GM19025 (cell line): ENCODE data around the gene STX18.
"Not testable (repeated sequence)": the region's sequence is repeated elsewhere in the genome, so short reads cannot be mapped to it uniquely, and the experiment has no call there.

Experiments
- ATAC-seq: cut with Tn5 transposase; IDR thresholded peaks from one replicate; pipeline ENCODE4 v1.9.1; 2021; ENCODE audit warnings: mild to moderate bottlenecking, low read depth, moderate library complexity; ENCODE audit not compliant: unreplicated experiment

The STX18 gene

DNA sequence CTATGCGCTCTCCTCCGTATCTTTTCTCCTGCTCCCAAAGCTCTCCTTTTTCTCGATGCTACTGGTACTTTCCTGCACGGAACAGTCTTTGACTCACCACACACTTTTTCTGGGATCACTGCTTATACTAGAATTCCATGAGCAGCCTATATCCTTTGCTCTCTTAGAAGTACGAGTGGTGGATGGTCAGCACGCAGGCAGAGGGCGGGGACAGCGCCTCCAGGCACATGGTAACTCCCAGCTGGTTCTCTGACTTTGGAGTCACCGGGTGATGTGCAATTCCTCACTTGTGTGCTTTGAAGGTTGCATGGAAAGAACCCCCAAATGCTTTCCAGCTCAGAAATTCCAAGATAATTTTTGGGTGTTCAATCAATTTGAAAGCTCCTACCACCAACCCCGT is 56.0 kb downstream of the STX18 start:
- no peak for ATAC-seq

- ATAC-seq: no peak
Observed at GRCh38 chr4:4481399-4481994, 60.4 kb downstream of the STX18 start.

- ATAC-seq: no peak
Observed at GRCh38 chr4:4480685-4481398, 61.0 kb downstream of the STX18 start.

GRCh38 chr4:4480205-4480604 is 61.6 kb downstream of the STX18 start:
- ATAC-seq: no peak

DNA sequence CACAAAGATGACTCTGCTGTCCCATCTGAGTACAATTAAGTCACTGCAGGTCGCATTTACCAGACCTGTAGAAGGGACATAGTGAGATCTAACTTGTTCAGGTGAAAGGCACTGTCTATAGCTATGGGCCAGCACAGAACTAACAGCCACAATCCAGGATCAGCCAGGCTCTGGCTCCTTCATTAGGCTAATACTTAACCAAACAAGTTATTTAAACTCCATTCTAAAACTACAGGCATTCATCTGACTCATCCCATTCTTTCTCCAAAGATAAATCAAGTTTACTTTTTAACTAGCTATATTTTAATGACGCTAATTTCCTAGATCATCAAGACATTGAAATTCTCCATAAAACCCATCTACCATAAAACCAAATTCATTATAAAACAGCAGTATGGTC is 62.5 kb downstream of the STX18 start:
- no peak for ATAC-seq

- no peak for ATAC-seq
Observed at GRCh38 chr4:4477796-4478195, 64.1 kb downstream of the STX18 start.

GRCh38 chr4:4477391-4477790 is 64.5 kb downstream of the STX18 start:
- ATAC-seq: no peak

GRCh38 chr4:4474476-4474875 is 67.4 kb downstream of the STX18 start:
- ATAC-seq: no peak

- no peak for ATAC-seq
Observed at GRCh38 chr4:4472344-4472958, 69.4 kb downstream of the STX18 start.

GRCh38 chr4:4471195-4471594 is 70.7 kb downstream of the STX18 start:
- ATAC-seq: no peak

DNA sequence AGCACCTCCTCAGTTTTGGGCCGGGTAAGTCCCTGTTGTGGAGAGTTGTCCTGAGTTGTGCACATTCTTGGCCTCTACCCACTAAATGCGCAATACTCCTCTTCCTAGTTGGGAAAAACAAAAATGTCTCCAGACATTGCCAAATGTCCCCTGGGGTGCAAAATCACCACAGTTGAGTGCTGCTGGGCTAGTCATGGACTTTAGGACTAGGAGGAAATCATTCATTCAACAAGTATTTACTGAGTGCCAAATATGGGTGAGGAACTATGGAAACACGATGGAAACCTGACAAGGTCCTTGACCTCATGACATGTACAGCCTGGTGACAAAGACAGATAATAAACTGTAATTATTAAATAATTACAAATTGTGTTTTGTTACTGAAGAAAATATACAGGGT is 71.6 kb downstream of the STX18 start:
- no peak for ATAC-seq

- not testable (repeated sequence) for ATAC-seq
Observed at GRCh38 chr4:4465238-4465637, 76.6 kb downstream of the STX18 start.

- no peak for ATAC-seq
Observed at GRCh38 chr4:4462970-4463369, 78.9 kb downstream of the STX18 start.

- ATAC-seq: no peak
Observed at GRCh38 chr4:4461850-4462249, 80.0 kb downstream of the STX18 start.

GRCh38 chr4:4461178-4461577 is 80.7 kb downstream of the STX18 start:
- ATAC-seq: no peak

DNA sequence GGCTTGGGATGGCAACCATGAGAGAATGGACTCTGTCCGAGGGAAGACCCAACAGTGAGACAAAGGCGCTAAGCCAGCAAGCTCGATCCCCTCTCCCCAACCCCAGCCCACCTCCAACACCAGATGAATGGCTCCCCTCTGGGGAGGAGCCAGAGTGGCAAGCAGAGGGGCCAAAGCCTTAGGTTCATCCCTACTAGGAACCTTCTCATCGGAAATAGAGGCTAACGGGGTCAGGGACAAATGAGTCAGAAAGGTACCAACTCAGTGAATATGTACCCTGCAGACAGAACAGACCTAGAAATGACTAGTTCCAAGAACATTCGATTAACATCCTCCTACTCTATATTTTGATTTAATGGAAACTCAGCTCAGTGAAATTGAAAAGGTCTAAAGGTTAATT is 81.1 kb downstream of the STX18 start:
- no peak for ATAC-seq

DNA sequence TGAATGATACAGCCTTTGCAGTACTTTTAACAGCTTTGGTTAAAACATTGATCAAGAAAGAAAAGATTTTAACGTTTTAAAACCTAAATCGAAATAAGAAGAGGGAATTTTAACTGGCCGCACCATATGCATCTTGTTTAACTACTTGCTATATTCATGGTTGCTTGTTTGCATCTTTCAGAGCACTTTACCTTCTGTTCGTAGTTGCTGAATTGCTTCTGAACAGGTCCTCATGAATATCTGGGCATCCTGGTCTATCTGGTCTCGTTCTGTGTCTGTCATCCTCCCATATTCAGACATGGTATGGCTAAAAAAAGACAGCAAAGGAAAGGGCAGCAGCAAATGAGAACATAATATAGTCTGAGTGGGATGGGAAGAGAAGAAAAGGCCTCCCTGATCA is 82.7 kb downstream of the STX18 start:
- no peak for ATAC-seq

GRCh38 chr4:4457803-4458553 is 83.9 kb downstream of the STX18 start:
- ATAC-seq: no peak

GRCh38 chr4:4456816-4457578 is 84.9 kb downstream of the STX18 start:
- ATAC-seq: no peak

GRCh38 chr4:4456351-4456750 is 85.5 kb downstream of the STX18 start:
- ATAC-seq: no peak
